BJ (cell line): ENCODE results near the gene SDK1. TPM values are rescaled to one million over a fixed set of nuclear protein-coding genes. Genes with fewer than 3 reads are reported as not detected.

ENCODE experiments used
- CTCF ChIA-PET: fragments of 350-600 bp; formaldehyde crosslinking; extraction: SDS; loops from one replicate; lab custom pipeline; 2021; ENCODE audit warnings: antibody characterized with exemption, inconsistent platforms; lab: Yijun Ruan, JAX
- POLR2A ChIA-PET: fragments of 300-600 bp; sonication (Branson Sonifier 250); formaldehyde crosslinking; extraction: SDS; loops from one replicate; lab custom pipeline; 2021; ENCODE audit warnings: antibody characterized with exemption; lab: Charles Lee
- DNase-seq: peaks from one replicate; pipeline ENCODE4 v3.0.0-alpha.2; 2011; ENCODE audit warnings: low read depth
- H3K27me3 ChIP-seq: 2 replicates; pipeline ENCODE4 v1.6.0; 2011; ENCODE audit warnings: low read length; ENCODE audit not compliant: control insufficient read depth, insufficient read depth
- H3K36me3 ChIP-seq: 2 replicates; pipeline ENCODE4 v1.5.1; 2011; ENCODE audit warnings: low read length; ENCODE audit not compliant: control insufficient read depth, insufficient read depth
- H3K4me3 ChIP-seq: 2 replicates; pipeline ENCODE4 v1.5.1; 2011; ENCODE audit warnings: low read depth, mild to moderate bottlenecking, control low read depth, low read length
- CTCF ChIP-seq: IDR thresholded peaks from 2 replicates; pipeline ENCODE4 v1.5.1; 2011; ENCODE audit warnings: low read depth, mild to moderate bottlenecking, control low read depth, inconsistent platforms, low read length, moderate library complexity; ENCODE audit not compliant: insufficient read depth
- polyA plus RNA-seq: library from polyadenylated mRNA; depleted of rRNA; stranded (reverse); fragments of >200 nt; gene quantifications from 2 replicates; pipeline ENCODE4 v1.2.3, GENCODE V29; 2011

Gene SDK1
- polyA plus RNA-seq, 1 experiment, result 0.01 TPM

- Histone ChIP-seq H3K4me3 (no peak overlapping the region), H3K36me3 (no peaks in the 10 kb centered on the region), H3K27me3 (no peaks in the 10 kb centered on the region)
- ChIA-PET CTCF (no interaction called here), POLR2A (no interaction called here)
- no peak for DNase-seq
- TF ChIP-seq CTCF, result no peak
These were observed 267.5 kb downstream of the SDK1 start for GRCh38 chr7:3568516-3568915.

GRCh38 chr7:3569643-3570042 lies 268.6 kb downstream of the SDK1 start:
- no peak for DNase-seq
- ChIA-PET CTCF (no interaction called here), POLR2A (no interaction called here)
- Histone ChIP-seq H3K4me3 (no peak overlapping the region), H3K27me3 (no peaks in the 10 kb centered on the region), H3K36me3 (no peaks in the 10 kb centered on the region)
- no peak for TF ChIP-seq CTCF

GRCh38 chr7:3573151-3573550 lies 272.1 kb downstream of the SDK1 start:
- H3K4me3 ChIP-seq, result no peak overlapping the region
- CTCF ChIA-PET, result no interaction called here
- no peaks in the 10 kb centered on the region for H3K27me3 ChIP-seq
- no peak for TF ChIP-seq CTCF
- DNase-seq, result no peak
- POLR2A ChIA-PET, result no interaction called here
- H3K36me3 ChIP-seq, result no peaks in the 10 kb centered on the region

GRCh38 chr7:3574386-3574785 lies 273.3 kb downstream of the SDK1 start:
- Histone ChIP-seq H3K36me3 (no peaks in the 10 kb centered on the region), H3K27me3 (no peaks in the 10 kb centered on the region), H3K4me3 (no peak overlapping the region)
- POLR2A ChIA-PET, result no interaction called here
- no peak for DNase-seq
- no peak for TF ChIP-seq CTCF
- CTCF ChIA-PET, result no interaction called here

GRCh38 chr7:3575753-3576531 lies 274.9 kb downstream of the SDK1 start:
- no peaks in the 10 kb centered on the region for H3K36me3 ChIP-seq
- TF ChIP-seq CTCF, result no peak
- H3K27me3 ChIP-seq, result no peaks in the 10 kb centered on the region
- CTCF ChIA-PET, result no interaction called here
- no peak overlapping the region for H3K4me3 ChIP-seq
- no peak for DNase-seq
- POLR2A ChIA-PET, result no interaction called here
